Stimulated activated CD4-positive, alpha-beta T cell treated with anti-CD3 and anti-CD28 coated beads, Interleukin-4, amount 100 ng/mL, for 1 hour (primary cell): ENCODE data around the gene C19orf25.
A peak's percentile ranks its signal among the peaks of the same experiment; 100 is the strongest.

ENCODE experiments used
- DNase-seq: peaks from one replicate; pipeline ENCODE4 v3.0.0-alpha.2; 2020

The C19orf25 gene

DNA sequence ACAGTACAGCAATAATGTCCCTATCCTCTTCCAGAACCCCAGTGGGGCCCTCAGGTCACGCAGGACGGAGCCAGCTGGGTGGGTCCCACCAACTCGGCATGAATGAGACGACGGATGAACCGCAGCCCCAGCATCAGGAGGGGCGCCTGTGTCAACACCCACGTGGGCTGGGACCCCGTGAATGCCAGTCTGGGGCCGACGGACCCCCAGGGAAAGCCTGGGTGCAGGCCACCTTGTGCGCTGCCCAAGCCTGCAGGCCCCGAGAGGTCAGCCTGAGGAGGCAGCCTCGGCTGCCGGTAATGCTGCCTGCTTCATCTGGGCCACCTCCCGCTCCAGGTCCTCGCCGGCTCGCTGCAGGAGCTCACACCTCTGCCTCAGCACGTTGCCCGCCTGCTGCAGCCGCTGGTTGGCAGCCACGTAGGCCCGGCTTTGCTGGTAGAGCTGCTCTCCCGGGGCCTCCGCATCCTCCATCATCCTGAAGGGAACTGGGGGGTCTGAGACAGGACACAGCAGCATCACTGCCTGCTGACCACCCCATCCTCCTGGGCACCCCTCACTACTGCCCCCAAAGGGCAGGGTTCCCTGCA is 4.2 kb downstream of the C19orf25 start:
- no peak for DNase-seq

DNA sequence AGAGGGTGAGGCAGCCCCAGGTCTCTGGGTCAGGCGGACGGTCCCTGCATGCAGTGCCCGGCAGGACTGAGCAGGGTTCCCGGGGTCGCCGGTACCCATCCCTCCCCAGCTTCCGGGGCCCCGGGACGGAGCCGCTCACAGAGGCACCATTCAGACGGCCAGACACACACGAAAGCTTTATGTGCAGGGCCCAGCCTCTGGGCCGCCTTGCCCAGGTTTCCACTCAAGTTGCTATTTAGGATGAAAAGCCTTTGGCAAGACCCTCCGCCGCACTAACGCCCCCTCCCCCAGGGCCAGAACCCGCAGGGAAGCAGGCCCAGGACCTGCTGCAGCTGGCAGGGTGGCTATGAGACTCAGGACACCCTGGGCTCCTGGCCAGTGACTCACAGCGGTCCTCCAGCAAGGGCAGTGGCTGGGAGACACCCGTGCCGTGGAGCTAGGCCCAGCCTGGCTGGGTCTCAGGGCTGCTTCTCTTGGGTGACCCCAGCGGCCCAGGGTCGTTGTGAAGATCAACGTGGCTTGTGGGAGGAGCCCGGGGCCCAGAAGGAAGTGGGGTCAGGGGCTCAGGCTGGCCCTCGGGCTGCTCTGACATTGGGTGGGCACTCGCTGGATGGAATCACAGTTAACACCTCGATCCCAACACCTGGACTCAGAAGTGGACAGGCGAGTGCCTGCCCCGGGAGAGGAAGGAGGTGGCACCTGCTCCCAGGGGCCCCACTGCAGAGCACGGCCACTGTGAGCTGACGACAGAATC is 4.8 kb downstream of the C19orf25 start:
- no peak for DNase-seq

DNA sequence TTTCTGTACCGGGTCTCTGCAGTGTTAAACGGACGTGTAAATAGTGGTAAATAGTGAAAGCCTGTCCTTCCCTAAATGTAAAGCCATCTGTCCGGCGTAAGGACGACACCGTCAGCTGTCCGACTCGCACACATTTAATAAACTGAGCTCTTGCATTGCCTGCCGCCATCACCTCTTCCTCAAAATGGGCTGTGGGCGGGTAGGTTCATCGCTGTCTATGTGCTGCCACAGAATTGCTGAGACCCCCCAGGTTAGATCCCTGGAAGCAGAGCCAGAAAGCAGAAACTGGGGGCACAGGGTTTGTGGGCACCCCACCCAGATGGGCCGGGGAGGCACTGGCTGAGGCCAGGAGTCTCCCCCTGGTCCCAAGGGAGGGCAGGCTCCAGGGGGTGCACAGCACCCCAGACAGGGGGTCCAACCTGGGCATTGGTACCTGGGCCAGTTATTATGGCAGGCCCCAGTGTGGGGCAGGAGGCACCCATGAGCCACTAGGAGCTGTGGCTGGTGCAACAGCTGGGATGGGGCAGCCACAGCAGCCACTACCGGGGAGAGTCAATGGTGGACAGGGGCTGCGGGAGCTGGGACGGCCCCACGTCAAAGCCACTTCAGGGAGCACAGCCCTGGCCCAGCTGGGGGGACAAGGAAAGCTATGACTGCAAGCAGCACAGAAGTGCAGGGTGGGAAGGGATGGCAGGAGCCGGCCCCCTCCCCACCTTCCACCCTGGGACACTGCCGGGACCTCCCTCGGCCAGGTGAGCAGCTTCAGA is 5.7 kb downstream of the C19orf25 start:
- no peak for DNase-seq

DNA sequence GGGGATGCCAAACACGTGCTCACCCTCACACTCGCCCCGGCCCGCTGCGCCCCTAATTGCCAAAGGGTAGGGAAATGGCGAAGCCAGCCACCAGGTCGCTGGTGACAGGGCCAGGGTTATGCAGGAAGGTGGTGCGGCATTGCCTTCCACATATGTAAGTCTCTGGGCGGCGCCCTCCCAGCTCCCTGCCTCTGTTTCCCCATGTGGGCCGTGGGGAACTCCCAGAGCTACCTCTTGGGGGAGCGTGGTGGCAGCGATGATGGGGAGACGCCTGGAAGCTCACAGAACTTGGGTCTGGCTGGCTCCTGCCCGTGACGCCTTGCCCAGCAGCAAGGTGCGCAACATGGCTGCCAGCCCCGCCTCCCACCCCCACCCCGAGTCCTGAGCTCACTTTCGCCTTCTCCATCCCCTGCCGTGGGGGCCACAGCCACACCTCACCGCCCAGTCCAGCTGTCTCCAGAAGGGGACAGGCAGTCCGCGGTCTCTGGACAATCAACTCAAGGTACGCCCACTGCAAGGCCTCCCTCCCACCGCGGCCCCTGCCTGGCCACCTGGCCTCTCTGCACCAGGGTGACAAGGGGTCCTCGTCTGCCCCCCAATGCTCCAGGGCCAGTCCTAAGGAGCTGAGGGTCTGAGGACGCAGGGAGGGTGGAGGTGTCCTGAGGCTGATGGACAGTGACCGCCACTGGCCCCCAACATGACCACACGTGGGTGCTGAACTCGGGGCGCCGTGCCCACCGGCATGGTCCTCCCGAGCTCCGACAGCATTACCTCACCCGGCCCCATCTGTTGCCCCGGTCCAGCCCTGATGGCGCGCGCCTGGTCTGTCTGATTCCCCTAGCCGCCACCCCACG is 6.6 kb downstream of the C19orf25 start:
- DNase-seq, result no peak

DNA sequence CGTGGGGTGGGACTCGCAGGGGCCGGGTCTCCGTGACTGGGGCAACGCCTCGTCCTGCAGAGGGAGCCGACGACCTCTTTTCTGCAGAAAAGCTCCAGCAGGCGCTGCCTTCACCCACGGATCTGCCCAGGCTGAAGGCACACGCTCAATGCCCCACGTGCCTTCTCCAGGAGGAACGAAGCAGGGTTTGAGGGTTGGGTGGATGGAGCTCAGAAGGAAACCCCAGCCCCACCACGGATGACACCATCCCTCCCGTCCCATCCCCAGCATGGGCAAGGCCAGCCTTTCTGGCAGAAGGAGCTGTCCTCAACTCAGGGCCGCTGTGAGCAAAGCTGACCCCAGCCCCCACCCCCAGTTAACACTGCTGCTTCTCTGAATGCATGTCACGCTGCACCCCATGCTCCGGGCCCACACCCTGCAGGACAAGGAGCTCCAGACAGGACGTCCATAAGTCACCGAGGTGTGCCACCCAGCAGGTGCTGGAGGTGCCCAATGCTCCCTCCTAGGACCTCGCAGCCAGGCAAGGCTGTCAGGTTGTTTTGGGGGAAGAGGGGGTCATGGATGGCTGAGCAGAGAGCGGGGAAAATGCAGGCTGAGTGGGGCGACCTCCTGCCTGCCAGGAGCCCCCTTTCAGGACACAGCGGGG is 7.4 kb downstream of the C19orf25 start:
- DNase-seq, result no peak

- no peak for DNase-seq
Observed at GRCh38 chr19:1471010-1471514, 8.0 kb downstream of the C19orf25 start.

GRCh38 chr19:1470305-1471009 is 8.6 kb downstream of the C19orf25 start:
- DNase-seq, result peak; percentile 76

DNA sequence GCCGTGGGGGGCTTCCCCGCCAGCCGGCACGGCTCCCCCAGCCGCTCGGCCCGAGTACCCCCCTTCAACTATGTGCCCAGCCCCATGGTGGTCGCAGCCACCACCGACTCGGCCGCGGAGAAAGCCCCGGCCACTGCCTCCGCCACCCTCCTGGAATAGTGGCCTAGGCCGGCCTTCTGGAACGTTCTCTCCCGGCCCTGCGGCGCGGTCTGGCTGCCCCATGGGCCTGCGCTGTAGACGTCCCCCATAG is 9.0 kb downstream of the C19orf25 start:
- no peak for DNase-seq

- DNase-seq, result no peak
Observed at GRCh38 chr19:1469255-1470054, 9.6 kb downstream of the C19orf25 start.

DNA sequence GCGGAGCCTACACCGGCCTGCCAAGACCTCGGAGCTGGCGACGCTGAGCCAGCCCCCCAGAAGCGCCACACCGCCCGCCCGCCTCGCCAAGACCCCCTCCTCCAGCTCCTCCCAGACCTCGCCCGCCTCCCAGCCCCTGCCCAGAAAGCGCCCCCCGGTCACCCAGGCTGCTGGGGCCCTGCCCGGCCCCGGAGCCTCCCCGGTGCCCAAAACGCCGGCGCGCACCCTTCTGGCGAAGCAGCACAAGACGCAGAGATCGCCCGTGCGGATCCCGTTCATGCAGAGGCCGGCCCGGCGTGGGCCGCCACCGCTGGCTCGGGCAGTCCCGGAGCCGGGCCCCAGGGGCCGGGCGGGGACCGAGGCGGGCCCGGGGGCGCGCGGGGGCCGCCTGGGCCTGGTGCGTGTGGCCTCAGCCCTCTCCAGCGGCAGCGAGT is 10.2 kb downstream of the C19orf25 start:
- peak; percentile 57 for DNase-seq

- DNase-seq, result no peak
Observed at GRCh38 chr19:1468274-1468820, 10.7 kb downstream of the C19orf25 start.

DNA sequence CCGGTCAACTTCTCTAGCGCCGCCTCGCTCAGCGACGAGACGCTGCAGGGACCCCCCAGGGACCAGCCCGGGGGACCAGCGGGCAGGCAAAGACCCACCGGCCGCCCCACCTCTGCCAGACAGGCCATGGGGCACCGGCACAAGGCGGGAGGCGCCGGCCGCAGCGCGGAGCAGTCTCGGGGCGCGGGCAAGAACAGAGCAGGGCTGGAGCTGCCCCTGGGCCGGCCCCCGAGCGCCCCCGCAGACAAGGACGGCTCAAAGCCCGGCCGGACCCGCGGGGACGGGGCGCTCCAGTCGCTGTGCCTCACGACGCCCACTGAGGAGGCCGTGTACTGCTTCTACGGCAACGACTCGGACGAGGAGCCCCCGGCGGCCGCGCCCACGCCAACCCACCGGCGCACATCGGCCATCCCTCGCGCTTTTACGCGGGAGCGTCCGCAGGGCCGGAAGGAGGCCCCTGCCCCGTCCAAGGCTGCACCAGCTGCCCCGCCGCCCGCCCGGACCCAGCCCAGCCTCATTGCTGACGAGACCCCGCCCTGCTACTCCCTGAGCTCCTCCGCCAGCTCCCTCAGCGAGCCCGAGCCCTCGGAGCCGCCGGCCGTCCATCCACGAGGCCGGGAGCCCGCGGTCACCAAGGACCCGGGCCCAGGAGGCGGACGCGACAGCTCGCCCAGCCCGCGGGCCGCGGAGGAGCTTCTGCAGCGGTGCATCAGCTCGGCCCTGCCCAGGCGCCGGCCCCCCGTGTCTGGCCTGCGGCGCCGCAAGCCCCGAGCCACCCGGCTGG is 11.3 kb downstream of the C19orf25 start:
- DNase-seq, result no peak

DNA sequence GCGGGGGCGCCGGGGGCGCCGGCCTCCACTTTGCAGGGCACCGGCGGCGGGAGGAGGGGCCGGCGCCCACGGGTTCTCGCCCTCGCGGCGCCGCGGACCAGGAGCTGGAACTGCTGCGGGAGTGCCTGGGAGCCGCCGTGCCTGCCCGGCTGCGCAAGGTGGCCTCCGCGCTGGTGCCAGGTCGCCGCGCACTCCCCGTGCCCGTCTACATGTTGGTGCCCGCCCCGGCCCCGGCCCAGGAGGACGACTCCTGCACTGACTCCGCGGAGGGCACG is 11.9 kb downstream of the C19orf25 start:
- DNase-seq, result no peak

GRCh38 chr19:1466461-1467214 is 12.4 kb downstream of the C19orf25 start:
- no peak for DNase-seq

DNA sequence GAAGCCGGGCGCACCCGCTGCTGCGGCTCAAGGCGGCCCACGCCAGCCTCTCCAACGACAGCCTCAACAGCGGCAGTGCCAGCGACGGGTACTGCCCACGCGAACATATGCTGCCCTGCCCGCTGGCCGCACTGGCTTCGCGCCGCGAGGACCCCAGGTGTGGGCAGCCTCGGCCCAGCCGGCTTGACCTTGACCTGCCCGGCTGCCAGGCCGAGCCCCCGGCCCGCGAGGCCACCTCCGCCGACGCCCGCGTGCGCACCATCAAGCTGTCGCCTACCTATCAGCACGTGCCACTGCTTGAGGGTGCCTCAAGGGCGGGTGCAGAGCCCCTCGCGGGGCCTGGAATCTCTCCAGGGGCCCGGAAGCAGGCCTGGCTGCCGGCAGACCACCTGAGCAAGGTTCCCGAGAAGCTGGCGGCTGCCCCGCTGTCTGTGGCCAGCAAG is 13.0 kb downstream of the C19orf25 start:
- no peak for DNase-seq

DNA sequence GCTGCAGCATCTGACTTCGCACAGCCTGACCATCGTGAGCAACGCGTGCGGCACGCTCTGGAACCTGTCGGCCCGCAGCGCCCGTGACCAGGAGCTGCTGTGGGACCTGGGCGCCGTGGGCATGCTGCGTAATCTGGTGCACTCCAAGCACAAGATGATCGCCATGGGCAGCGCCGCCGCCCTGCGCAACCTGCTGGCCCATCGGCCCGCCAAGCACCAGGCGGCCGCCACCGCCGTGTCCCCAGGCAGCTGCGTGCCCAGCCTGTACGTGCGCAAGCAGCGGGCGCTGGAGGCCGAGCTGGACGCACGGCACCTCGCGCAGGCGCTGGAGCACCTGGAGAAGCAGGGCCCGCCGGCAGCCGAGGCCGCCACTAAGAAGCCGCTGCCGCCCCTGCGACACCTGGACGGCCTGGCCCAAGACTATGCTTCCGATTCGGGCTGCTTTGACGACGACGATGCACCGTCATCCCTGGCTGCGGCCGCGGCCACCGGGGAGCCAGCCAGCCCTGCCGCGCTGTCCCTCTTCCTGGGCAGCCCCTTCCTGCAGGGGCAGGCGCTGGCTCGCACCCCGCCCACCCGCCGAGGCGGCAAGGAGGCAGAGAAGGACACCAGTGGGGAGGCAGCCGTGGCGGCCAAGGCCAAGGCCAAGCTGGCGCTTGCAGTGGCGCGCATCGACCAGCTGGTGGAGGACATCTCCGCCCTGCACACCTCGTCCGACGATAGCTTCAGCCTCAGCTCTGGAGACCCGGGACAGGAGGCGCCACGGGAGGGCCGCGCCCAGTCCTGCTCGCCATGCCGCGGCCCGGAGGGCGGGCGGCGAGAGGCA is 13.6 kb downstream of the C19orf25 start:
- peak; percentile 43 for DNase-seq

DNA sequence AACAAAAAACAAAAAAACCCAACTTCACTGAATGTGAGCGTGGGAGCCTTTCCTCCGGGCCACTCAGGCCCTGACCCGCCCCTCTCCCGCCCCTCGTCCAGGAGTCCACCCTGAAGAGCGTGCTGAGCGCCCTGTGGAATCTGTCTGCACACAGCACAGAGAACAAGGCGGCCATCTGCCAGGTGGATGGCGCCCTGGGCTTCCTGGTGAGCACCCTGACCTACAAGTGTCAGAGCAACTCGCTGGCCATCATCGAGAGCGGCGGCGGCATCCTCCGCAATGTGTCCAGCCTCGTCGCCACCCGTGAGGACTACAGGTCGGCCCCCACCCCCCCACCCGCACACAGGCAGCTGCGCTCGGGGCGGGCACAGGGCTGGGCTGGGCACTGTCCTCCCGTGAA is 17.2 kb downstream of the C19orf25 start:
- DNase-seq, result no peak
